Gastroesophageal sphincter (tissue), 3 donors: Measurements from ENCODE around the gene DDT.
"Not testable (repeated sequence)": the region's sequence is repeated elsewhere in the genome, so short reads cannot be mapped to it uniquely, and the experiment has no call there.

Experiments used
- CTCF ChIP-seq, 4 experiments: fragments of 200-600 bp in 2 of 4; fragments of 450-650 bp in 2 of 4; sonication (generic) in 1 of 4; IDR thresholded peaks; one replicate each; pipeline ENCODE4 v1.5.1; 2017 to 2019; ENCODE audit warnings: antibody characterized with exemption in 4 of 4, mild to moderate bottlenecking in 2 of 4, moderate library complexity in 2 of 4
- EP300 ChIP-seq: sonication (generic); formaldehyde crosslinking; IDR thresholded peaks from one replicate; pipeline ENCODE4 v1.6.1; 2017; ENCODE audit warnings: antibody characterized with exemption, mild to moderate bottlenecking
- POLR2AphosphoS5 ChIP-seq: sonication (generic); formaldehyde crosslinking; IDR thresholded peaks from one replicate; pipeline ENCODE4 v1.6.1; 2017; ENCODE audit warnings: antibody characterized with exemption

GRCh38 chr22:23989583-23990244 lies 15.5 kb upstream of the DDT start:
- TF ChIP-seq POLR2AphosphoS5; CTCF (IDR thresholded peaks at IDR 0.05); EP300: not testable (repeated sequence)
